ENCODE measurements around the gene ADAMTS3.
"Not testable (repeated sequence)": the region's sequence is repeated elsewhere in the genome, so short reads cannot be mapped to it uniquely, and the experiment has no call there.

Gene ADAMTS3

DNA sequence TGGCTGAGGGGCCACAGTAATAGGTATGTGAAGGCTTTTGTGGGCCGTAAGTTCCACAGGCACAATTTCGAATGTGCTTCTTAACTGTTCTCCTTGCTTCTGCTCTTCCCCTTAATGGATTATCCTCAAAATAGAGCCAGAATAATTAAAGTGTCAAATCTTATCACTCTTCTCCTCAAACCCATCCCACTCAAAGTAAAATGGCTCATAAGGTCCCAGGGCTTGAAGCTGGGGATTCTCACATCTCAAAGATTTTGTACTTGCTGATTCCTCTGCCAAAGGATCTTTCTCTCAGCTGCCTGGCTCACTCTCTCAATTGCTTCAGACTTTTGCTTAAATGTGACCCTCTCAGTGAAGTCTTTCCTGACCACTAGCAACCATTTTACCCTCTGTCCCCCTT lies 16.6 kb downstream of the ADAMTS3 start:
- DNase-seq, result no peak

- no peak for DNase-seq
Measured at GRCh38 chr4:72546456-72546855, 22.6 kb downstream of the ADAMTS3 start.

DNA sequence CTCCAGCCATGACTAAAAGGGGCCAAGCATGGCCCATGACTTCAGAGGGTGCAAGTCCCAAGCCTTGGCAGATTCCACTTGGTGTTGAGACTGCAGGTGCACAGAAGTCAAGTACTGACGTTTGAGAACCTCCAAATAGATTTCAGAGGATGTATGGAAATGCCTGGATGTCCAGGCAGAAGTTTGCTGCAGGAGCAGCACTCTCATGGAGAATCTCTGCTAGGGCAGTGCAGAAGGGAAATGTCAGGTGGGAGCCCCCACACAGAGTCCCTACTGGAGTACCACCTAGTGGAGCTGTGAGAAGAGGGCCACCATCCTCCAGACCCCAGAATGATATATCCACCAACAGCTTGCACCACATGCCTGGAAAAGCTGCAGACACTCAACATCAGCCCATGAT lies 28.3 kb downstream of the ADAMTS3 start:
- DNase-seq, result not testable (repeated sequence)

GRCh38 chr4:72538006-72538405 lies 31.0 kb downstream of the ADAMTS3 start:
- no peak for DNase-seq

DNA sequence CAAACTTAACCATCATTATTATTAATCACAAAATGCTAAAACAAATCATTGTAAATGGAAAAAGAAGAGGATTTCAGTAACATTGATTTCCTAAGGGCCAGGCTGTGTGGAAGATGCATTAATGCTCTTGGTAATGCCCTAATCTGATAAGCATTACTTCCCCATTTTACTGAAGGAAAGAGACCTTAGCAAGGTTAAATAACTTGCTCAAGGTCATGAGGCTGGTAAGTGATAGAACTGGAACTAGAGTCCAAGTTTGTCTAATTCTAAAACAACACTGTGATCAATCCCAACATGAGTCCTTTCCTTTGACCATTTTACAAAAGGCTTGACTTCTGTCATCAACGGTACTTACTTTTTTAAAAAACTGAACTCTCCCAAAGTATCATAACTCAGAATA lies 32.6 kb downstream of the ADAMTS3 start:
- DNase-seq, result no peak

DNA sequence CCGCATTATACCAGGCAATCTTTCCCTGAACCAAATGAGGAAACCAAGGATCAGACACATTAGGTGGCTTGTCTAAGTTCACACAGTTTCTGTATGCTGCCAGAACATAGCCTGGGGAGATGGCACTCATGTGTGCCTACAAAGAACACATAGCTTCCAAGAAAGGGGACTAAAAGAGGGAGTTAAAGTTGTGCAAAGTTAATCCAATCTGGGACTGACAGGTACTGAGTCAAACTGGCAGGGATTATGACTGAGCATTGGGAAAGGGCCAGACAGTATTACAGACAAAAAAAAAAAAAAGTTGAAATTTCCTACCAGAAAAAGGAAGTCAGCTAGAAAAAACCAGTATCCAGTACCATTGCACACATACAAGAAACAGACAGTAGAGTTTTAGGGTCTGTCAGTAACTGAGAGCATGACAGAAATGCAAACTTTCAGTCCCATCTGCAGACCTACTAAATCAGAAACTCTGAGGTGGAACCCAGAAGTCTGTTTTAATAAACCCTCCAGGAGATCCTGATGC lies 37.2 kb downstream of the ADAMTS3 start:
- no peak for DNase-seq

- DNase-seq, result no peak
Measured at GRCh38 chr4:72531322-72531721, 37.7 kb downstream of the ADAMTS3 start.

DNA sequence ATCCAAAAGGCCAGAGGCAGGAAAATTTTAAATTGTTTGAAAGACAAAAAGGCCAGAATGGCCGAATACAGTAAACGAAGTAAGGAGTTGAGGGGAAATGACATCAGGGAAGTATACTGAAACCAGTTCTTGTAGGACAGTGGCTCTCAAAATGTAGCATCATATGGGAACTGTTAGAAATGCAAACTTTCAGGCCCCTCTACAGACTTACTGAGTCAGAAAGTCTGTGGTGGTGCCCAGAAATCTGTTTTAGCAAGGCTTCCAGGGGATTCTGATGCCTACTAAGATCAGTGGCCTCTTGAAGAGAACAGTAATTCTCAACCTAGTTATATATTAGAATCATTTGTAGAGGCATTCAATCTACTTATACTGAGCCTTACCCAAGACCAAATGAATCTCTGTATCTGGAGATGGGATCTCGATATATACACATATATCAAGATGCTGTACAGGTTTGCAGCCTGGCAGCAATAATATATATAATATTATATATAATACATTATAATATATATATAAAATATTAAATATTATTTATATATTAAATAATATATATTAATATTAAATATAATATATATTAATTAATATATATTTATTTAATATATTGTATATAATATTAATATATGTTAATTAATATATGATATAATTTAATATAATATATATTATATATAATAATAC lies 39.7 kb downstream of the ADAMTS3 start:
- DNase-seq, result no peak

- no peak for DNase-seq
Measured at GRCh38 chr4:72527038-72527646, 41.9 kb downstream of the ADAMTS3 start.

DNA sequence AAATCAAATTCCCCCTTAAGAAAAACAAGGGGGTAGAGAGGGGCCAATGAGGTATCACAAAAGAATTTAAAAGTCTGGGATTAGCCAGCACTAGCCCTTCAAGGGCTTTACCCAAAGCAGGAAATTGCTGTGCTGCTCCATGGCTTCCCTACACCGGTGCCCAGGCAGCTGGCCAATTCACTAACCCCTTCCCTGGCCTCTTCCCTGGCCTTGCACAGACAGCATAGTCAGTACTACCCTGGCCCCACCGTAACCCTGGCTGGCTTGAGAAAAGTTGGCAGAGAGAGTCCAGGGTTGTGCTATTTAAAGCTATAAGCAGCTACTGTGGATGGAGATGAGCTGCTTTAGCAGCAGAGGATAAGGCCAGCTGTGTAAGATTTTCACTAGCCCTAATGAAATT lies 43.1 kb downstream of the ADAMTS3 start:
- no peak for DNase-seq

DNA sequence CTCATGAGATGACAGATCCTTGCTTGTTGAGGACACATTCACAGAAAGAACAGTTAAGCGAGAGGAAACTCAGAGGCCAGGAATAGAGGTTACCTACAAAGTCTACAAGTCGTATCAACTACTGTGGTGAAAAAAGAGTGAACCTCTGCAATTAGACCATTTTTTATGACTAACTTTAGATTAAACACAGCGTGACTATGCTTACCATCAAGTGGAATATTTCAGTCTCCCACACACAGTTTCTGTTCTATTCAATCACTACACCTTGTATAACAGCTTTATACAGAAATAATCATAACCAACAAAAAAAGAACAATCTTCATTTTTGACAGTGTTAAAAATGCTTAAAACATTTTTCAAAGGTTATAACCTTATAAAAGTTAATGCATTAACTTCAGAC lies 46.6 kb downstream of the ADAMTS3 start:
- DNase-seq, result no peak

GRCh38 chr4:72513227-72513626 lies 55.8 kb downstream of the ADAMTS3 start:
- DNase-seq, result no peak

- DNase-seq, result no peak
Measured at GRCh38 chr4:72507860-72508419, 61.1 kb downstream of the ADAMTS3 start.

DNA sequence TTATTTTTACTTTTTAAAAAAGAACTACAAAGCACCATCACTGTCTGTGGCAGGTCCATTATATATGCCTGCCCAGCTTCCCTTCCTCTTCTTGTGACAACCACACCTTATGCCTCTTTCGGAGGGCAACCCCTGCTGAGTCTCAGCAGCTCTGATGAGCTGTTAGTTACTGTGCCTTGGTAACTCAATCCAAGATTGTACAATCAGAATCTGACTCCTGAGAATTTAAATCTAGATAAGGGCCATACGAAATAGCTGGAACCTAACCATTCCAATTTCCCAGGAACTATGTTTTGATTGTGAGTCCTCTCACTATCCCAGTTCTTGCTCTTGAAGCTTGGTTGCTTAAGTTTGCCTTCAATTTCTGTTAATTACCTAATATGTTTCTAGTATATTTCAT lies 61.9 kb downstream of the ADAMTS3 start:
- no peak for DNase-seq

DNA sequence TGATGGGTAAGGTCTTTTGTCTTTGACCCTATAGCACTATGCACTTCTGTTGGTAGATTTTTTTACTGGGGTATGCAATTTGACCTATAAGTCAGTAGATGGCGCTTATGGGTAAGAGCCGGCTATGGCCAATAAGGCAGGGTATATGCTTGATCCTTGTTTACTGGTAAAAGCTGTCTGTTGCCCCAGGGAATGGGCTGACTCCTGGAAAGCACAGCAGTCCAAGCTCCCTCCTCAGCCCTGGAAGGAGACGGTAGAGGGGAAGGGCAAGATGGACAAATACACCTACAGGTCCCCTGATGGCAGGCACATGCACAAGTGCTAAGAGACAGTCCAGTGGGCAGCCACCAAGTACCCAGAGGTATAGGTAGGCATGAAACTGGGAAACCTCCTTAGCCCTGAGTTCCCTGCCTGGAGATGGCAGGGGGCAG lies 63.7 kb downstream of the ADAMTS3 start:
- no peak for DNase-seq

GRCh38 chr4:72500214-72500613 lies 68.8 kb downstream of the ADAMTS3 start:
- no peak for DNase-seq

- no peak for DNase-seq
Measured at GRCh38 chr4:72496119-72496518, 72.9 kb downstream of the ADAMTS3 start.

- no peak for DNase-seq
Measured at GRCh38 chr4:72494156-72494555, 74.9 kb downstream of the ADAMTS3 start.

DNA sequence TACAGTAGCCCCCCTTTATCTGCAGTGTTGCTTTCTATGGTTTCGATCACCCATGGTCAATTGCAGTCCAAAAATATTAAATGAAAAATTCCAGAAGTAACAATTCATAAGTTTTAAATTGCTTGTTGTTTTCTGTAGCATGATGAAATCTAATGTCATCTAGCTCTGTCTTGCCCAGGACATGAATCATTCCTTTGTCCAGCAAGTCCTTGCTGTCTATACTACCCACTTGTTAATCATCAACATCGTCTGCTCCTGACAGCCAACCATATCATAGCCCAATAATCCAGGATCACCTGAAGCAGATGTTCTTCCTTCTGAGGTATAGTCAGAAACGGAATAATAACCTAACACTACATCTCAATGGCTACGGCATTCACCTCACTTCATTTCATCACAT lies 79.8 kb downstream of the ADAMTS3 start:
- no peak for DNase-seq

DNA sequence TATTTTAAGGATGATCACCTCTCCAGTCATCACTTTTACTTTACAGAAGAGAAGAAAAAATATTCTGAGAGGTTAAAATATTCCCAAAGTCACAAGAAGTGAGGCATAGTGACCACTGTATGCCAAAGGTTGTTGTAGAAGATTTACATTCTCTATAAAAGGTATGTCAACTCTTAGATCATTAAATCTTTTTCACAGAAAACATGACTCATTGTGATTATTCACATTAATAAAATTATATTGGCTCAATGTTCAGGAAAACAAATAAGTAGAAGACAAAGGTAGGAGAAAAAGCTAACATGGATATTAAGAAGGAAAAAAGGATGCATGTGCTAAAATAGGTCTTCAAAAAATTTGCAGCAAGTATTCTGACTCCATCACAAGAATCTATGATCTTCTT lies 82.0 kb downstream of the ADAMTS3 start:
- DNase-seq, result no peak

DNA sequence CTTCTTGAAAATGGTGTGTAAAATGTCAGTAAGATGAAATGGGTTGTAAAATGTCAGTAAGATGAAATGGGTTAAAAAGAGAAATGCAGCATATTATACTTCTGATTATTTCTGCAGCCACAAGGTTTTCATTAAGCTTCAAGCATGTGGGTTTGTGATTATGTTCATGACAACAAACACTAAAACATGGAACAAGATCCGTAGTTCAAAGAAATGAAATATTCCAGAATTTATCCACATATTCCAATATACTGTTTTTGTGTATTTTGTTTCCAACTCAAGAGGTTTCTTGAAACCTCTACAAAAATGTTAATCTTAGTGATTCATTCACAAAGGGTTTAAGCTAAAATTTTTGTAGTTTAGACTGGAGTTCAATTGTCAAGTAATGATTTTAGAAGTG lies 84.0 kb downstream of the ADAMTS3 start:
- DNase-seq, result no peak

GRCh38 chr4:72473434-72473900 lies 95.6 kb downstream of the ADAMTS3 start:
- DNase-seq, result no peak

- DNase-seq, result no peak
Measured at GRCh38 chr4:72471816-72472215, 97.2 kb downstream of the ADAMTS3 start.

- no peak for DNase-seq
Measured at GRCh38 chr4:72468904-72469502, 100.0 kb downstream of the ADAMTS3 start.

Measured in activated CD4-positive, alpha-beta T cell treated with anti-CD3 and anti-CD28 coated beads, Interleukin-2, amount 50 U/mL, for 4 hours (primary cell).